Activated CD4-positive, alpha-beta T cell treated with anti-CD3 and anti-CD28 coated beads, Interleukin-2, amount 50 U/mL, for 48 hours (primary cell): ENCODE data around the gene MBP.
A peak's percentile ranks its signal among the peaks of the same experiment; 100 is the strongest.

Experiments used
- DNase-seq, 2 experiments: peaks; one replicate each; pipeline ENCODE4 v3.0.0-alpha.2; 2020

MBP gene

DNA sequence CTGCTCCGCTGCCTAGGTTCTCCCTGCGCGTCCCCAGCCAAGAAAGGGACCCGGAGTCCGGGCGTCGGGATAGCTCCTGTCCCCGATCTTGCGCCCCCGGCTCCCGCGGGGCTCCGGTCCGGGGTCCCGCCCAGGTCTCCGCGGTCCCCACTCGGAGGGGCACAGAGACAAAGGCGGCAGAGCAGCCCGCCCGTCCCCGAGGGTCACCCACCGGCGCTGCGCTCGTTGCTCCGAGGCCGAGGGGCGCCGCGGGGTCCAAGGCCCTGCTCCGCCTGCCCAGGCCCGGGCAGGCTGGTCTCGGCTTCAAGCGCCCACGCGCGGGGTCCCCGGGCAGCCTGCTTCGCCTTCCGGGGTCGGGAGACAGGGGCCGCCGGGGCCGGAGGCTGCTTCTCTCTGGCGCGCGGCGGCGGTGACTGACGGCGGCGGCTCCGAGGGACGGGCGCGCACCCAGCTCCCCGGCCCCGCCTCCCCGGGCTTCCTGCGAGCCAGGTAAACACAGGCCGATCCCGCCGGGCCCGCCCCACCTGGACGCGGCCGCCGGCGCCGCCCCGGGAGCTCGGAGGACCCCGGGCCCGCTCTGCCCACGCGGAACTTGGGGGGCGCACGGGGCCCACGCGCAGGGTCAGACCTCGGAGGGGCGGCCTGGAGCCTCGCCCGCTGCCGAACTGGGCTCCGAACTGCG lies at the start of gene MBP:
TSS of gene MBP (minus strand) at position 415 of the 682 bp plus-strand sequence. CDS start 27,522 bp downstream, outside the sequence.
- peak; percentile 71 to 73 for DNase-seq

DNA sequence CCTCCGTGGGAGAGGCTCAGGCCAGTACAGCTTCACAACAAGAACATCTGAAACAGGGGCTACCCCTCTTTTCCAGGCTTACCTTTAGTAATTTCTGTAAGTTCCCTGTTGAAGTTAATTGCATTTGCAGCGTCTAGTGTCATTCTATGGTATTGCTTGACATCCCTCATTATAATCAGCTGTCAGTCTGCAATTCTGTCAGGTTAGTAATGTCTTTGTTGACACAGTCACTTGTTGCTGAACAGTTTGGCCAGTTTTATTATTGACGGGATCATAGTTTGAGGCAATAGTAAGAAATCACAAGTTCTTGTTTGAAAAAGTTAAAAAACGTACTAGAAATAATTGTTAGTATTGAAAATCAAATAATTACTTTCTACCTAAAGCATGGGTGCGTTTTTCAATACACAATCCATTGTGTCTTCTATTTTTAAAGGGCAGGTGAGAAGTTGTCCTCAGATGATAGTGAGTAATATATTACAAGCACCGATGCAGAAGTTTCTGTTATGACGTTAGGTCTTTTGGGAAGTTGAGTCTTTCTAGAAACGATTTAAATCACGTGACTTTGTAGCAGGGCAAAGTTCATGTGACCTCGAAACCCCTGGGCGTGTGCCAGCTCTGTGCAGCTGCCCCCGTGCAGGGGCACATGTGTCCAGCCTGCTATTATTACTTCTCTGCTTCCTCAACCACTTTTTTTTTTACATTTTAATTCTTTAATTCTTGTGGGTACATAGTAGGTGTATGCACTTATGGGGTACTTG lies 49.5 kb upstream of the MBP start:
- no peak for DNase-seq

DNA sequence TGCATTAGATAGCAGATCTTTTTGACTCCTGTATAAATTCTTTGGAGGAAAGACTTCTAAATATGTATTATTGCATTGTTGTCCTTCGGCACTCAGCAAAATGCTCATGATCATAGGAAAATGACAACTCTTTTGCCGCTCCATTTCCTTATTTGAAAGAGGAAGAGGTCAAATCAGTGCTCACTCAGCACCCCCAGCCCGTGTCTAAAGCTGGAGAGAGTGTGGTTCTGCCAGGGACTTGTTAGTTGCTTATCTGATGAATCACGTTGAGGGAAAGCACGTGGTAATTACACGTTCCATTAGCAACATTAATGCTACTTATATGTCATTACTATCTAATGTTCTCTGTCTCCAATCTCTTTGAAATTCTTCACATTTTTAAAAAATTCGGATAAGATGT lies 46.0 kb upstream of the MBP start:
- no peak for DNase-seq

DNA sequence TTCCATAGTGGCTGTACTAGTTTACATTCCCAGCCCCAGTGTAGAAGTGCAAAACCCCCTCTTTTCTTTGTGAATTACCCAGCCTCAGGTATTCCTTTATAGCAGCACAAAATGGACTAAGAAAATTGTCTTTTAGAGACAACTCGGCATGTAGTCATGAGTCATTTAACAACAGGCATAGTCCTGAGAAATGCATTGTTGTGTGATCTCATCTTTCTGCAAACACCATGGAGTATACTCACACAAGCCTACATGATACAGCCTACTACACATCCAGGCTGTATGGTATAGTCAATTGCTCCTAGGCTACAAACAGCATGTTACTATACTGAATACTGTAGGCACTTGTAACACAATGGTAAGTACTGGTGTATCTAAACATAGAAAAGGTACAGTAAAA lies 44.4 kb upstream of the MBP start:
- no peak for DNase-seq

DNA sequence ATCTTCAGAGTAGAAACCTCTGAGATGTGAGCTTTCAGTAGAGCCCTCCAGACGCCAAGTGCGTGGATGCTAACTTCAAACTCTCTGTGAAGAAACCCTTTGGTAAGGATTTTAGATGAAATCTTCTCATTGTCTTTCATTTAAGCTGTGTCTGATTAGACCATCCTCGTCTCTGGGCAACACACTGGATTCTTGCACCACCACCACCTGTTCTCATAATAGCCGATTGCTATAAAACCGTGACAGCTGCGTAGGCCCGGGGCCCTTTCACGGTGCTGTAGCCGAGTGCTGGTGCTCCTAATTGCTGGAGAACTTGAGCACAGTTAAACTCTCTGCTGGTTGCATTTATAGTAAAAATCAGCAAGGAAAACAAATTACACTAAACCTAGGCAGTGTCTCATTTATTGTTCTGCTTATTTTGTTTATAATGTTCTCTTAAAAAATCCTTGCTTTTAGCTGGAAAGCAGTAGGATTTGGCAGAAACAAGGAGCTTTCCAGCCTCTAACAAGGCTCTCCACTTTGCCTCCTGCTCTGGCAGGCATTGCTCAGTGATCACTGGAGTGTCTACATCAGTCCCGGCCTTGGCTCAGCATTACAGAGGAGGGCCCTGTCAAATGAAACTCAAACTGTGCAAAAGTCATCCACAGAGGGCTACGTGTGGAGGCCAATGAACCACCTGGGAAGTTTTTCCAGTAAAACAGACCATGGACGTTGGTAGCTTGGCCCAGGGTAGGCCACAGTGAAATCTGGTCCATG lies 40.9 kb upstream of the MBP start:
- no peak for DNase-seq

DNA sequence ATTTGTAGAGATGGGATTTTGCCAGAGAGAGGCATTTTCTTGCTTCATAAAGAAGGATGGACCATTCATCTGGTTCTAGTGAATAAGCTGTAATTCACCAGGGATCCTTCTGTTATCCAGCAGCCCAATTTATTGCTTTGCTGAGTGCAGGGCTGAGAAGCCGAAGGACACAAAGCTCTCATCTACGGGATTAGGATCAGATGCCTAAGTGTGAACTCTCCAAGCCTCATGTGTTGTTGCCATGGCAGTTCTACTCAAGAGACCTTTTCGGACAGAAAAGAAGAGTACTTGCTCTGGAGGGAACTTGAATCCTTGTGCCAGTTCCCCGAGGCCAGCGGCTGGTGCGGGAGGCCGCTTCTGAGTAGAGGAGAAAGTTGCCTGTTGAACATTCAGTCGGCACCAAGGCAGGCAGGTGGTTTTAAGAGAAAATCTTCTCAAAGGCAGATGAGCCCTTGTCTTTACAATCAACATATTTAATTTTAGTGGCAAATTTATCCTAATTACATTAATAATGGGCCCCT lies 38.4 kb upstream of the MBP start:
- no peak for DNase-seq

DNA sequence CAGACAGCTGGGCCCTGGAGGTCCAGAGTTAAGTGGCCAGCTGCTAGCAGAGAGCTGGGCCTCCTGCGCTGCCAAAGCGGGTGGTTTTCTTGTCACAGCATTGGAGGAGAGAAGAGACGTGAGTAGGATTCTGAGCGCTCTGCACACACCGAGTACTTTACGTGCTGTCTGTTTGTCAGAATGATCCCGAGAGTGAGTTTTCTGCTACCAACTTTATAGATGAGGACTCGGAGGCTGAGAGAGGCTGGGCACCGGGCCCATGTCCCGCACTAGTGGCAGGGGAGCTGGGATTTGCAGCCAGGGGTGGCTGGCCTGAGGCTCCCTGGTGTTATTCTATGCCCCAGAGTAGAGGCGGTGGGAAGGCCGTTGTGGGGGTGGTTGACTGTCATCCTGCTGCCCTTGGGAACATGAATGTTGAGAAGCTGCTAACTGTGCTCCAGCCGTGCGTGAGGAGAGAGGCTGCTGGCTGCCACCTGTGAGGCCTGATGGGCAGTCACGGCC lies 36.3 kb upstream of the MBP start:
- no peak for DNase-seq

DNA sequence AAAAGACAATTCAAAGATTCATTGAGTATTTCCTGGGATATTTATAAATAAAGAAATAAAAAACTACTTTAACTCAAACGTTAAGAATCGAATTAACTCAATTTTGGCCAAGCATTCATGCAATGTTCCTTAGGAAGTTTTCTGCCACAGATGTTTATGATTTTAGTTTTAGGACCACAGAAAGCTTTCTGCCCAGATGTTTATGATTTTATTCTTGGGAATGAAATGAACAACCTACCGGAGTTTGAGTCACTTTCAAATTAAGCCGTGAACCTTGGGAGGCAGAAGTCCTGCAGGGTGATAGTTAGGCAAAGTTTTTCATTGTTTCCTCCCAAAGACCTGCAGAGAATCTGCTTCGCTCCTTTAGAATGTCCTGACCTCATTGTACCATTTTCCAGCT lies 34.7 kb upstream of the MBP start:
- no peak for DNase-seq

DNA sequence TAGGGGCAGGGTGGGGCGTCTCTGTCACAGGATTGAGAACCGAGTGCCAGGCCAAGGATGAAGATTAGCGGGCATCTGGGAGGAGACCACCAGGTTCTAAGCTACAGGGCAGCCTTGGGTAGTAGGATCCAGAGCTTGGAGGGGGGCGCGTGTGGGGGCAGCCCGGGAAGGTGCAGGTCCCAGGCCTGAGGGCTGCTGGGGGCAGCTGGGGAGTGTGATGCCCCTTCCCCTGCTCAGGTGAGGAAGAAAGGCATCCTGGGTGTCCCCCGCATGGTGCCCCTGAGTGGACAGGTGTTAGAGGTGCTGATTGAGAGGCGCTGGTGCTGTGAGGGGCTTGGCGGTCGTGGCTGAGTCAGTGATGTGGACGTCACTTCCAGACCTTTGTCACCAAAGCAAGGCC lies 33.9 kb upstream of the MBP start:
- no peak for DNase-seq

DNA sequence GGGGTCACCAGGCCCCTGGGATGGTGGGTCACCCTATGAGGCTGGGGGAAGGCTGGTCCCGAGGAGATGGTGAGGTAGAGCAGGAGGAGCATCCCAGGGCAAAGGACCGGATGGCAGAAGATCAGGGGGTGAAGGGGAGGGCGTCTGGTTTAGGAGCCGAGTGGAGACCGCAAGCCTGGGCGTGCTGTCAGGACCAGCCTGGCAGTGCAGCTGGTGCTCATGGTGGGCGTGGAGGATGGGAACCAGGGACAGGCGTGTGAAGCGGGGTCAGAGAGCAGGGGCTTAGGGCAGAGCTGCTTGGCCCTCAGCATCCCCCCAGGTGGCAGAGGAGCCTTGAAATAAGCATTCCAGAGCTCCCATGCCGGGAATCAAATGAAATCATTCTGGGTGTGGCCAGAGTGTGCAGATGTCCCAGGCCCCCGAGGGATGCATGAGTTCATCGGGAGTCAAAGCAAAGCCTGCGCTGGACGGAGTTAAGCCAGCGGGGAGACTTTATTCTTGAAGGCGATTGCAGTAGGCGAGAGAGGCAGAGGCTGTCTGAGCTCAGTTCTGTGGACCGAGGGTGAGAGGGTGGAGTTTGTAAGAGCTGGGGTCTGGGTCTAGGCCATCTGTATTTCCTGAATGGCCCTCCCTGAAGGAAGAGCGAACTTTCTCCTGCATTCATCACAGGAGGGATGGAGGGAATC lies 33.1 kb upstream of the MBP start:
- DNase-seq, result no peak

DNA sequence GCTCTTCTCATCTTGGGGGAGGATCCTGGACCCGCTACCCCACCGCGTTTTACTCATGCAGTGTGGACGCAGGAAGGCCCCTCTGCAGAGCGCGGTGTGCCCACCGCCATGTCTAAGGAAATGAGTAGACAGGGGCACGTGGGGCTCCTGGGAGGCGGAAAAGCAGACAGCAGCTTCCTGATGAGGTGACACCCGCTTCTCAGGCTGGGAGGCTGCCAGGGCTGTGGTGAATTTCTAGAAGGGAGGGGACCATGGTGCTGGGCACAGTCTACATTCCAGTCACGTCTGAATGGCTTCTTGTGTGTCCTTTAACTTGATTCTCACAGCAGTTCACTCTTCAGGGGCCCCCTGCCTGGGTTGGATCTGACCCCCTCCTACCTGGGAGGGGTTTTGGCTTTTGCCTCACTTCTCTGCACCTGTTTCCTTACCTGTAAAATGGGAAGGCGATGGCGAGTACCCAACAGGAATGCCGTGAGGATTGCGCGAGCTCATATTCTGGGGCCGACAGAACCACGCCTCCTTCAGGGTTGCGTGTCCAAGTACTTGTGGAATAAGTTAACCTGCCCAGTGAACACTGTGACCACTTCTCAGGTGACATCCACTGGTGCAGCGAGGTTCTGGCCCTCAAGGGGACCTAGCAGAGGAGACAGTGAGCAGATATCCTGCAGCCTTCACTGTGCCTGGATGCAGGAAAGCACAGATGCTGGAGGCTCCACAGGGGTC lies 32.3 kb upstream of the MBP start:
- DNase-seq, result no peak

DNA sequence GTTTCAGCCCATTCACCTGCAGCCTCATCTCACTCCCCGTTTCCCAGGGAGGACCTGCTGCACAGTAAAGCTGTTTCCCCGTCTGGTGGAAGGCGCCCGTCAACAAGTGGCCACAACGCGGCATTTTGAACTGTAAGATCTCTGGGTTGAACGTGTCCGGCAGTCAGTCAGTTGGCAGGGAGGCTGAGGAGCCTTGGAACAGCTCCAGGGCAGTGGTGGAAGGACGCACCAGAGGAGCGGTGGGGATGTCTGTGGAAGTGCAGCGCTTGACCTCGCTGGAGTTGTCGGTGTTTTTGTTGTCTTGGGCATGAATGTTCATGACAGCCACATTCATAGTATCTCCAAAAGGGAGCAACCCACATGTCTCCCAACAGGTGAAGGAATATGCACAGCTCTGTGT lies 31.4 kb upstream of the MBP start:
- no peak for DNase-seq

DNA sequence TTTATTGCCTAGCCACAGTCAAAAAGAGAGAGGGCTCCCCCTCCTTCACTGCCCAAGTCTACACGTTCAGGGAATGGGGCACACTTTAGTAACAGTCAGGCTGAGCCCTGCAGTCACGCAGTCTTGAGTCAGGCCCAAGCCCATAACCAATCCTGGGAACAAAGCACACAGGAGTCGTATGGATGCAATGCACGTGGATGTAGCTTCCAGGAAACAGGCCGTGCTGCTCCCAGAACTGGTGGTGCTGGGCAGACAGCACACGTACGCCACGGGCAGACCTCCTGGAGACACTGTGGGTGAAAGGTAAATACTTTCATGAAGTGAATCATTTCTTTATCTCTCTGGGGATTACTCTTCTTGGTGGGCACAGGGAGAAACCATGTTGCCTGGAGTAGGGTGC lies 30.0 kb upstream of the MBP start:
- no peak for DNase-seq

DNA sequence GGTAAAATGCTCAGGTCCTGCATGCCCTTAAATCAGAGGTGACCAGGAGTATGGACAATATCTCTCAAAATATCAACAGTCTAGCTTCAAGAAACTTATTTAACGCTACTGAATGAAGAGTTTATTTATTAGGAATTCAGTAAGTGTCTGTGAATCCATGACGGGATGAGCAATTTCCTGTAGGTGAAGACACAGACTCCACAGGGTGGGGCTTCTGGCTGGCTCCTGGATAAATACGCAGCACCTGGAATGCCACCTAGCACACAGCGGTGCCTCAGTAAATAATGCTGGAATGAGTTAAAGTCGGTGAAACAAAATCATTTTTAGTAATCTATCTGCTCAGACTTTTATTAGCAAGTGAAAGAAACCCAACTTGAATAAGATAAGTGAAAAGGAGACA lies 29.4 kb upstream of the MBP start:
- no peak for DNase-seq

DNA sequence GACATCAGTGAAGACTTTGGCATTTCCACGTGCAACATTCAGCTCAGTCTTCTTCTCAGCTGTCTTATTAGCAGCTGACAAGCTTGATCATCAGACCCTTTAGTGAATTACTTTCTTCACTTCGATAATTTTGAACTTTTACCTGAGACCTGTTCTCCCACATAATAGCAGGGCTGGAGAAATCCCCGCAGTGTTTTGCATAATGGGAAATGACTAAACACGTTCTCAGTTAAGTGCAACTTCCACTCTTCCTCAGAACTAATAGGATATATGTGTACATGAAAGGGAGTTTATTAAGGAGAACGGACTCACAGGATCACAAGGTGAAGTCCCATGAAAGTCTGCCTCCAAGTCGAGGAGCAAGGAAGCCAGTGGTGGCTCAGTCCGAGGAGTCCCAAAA lies 28.8 kb upstream of the MBP start:
- DNase-seq, result no peak

DNA sequence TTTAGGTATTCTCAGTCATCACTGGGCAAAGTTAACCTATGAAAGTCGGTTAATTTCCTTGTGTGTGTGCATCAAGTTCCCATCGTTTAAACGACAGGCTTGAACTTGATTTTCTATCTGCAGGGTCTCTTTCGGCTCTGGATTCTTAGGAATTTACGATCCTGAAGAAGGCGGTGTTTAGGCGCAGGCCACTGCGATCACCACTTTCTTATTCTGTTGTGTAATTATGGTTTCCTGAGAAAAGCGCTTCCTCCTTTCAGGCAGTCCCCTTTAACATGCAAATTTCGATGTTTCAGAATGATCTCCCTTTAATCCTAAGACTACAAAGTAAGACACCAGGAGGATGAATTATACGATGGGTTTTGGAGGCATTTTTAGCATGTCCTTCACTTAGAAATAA lies 27.9 kb upstream of the MBP start:
- DNase-seq, result no peak

DNA sequence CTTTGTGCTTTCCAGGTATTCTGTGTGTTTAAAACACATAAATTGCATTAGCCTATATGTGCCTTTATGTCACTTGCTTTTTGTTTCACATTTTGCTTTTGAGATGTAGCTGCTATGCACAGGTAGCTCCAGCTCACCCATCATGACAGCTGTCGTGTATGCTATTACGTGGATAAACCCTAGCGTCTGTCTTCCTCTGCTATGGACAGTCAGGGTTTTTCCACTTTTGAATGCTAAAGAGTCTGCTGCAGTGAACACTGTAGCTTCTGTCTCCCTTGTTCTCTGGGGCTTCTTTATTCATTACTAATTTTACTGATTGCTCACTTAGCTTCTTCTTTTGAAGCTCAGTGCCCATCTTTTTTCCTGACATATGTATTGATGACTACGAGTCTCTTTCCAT lies 24.7 kb upstream of the MBP start:
- DNase-seq, result no peak

DNA sequence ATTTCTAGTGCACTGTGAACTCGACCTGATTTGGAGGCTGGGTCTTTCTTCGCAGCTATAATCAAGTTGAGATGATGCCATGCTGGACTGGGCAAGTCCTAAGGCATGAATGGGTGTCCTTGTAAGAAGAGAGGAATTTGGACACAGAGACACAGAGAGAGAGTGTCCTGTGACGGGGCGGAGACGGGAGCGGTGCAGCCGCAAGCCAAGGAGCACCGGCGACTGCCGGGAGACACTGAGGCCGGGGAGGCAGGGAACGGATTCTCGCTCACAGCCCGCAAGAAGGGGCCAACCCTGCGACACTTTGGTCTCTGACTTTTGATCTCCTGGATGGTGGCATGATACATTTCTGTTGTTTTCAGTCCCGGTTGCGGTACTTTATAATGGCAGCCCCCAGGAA lies 22.4 kb upstream of the MBP start:
- DNase-seq, result no peak

DNA sequence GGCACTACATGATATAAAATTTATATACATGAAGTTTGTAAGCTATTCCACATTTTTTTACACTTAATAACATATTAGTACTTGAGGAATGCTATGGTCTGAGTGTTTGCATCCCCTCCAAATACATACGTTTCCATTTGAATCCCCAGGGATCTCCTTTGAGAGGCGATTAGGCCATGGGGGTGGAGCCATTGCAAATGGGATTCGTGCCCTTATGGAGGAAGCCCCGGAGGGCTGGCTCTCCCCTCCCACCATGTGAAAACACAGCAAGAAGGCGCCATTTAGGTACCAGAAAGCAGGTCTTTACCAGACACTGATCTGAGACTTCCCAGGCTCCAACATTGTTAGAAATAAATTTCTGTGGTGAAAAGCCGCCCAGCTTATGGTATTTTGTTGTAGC lies 20.8 kb upstream of the MBP start:
- no peak for DNase-seq

DNA sequence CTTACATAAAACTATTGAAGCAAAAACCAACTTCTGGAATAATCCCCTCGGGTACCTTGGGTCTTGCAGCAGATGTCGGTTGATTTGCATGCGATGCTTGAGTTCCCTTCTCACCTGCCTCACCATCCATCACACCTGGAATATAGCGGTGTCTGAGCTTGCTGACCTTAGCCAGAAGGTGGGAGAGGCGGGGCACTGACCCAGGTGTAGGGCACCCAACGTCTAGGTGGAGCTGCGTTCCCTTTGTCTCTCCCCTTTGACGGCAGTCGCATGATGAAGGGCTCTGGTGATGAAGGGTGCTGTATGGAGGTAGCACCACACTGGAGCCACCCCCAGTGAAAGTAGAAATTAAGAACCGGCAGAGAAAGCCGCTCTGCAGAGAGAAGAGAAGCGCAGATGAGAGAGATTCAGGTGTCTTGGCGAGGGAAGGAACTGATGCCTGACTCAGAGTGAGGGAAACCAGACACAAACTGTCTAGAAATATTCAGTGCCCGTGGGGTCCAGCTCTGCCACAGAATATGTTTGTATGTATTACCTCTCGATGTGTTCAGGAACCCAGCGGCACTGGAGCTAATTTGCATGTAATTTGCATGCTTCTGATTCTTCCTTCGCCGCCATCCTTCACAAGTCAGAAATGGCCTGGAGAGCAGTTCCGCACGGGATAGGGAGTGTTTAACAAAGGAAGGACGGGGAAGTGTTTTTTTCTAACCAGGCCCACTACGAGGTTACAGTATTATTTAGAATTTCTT lies 19.4 kb upstream of the MBP start:
- no peak for DNase-seq

DNA sequence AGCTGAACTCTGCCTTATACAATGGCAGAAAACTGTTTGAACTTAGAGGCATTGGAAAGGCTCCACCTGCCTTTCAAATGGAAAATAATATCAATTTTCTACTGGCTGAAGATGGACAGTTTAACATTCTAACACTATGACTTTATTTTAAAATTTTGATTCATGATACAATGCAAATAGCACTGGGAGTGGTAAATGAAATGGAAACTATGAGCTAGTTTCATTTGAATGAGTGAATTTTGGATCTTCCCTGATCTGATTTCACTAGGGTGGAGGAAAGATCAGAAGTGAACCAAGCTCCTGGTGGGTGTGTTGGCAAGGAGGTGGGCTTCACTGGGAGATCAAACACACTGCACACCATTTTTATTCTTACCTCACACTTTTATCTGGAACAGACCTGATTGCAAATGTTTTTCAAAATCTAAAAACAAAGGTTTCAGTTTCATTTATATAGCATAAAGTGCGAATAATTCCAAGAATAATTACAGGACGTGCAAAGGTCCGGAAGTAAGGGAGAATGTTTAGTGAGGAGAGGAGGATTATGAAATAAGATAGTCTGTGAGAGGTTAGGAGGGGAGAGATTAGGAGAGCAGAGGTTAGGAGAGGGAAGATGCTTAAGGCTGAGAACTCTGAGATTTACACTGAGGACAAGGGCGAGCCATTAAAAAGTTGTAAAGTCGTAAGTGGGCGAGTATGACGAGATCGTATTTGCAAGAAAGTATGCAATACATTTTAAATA lies 18.6 kb upstream of the MBP start:
- no peak for DNase-seq
